ENCODE results near the gene RNASEH2B.

- TF ChIP-seq CTCF (IDR thresholded peaks at IDR 0.05; ENCODE audit: insufficient read depth, low read depth, low read length): no peak
- no peak for TF ChIP-seq EZH2 (IDR thresholded peaks at IDR 0.05; ENCODE audit: insufficient read depth, low read length)
Observed at GRCh38 chr13:50912851-50913250, 3.3 kb downstream of the RNASEH2B start.
